Measurements from ENCODE around the gene SULT1C4. TPM values are rescaled to one million over a fixed set of nuclear protein-coding genes. Genes with fewer than 3 reads are reported as not detected.

Gene SULT1C4
- total RNA-seq, 1 donor: not detected

GRCh38 chr2:108417254-108417653 lies 39.5 kb downstream of the SULT1C4 start:
- Histone ChIP-seq H3K36me3 (ENCODE audit: insufficient read depth, low read length) (no peaks in the 10 kb centered on the region), H3K4me2 (ENCODE audit: insufficient read depth, low read length) (no peak overlapping the region), H3K4me1 (ENCODE audit: insufficient read depth, low read length) (peaks cover 5% of the 10 kb centered on the region), H4K20me1 (ENCODE audit: insufficient read depth, low read length) (no peaks in the 10 kb centered on the region), H3K27me3 (ENCODE audit: insufficient read depth, low read length) (no peaks in the 10 kb centered on the region), H3K79me2 (ENCODE audit: insufficient read depth, low read length) (no peaks in the 10 kb centered on the region), H2AFZ (ENCODE audit: low read length) (no peak overlapping the region), H3K27ac (ENCODE audit: low read depth, low read length) (no peak overlapping the region), H3K9me3 (ENCODE audit: low read depth, low read length) (no peaks in the 10 kb centered on the region), H3K4me3 (ENCODE audit: insufficient read depth, low read length) (no peak overlapping the region)
- no peak for DNase-seq (ENCODE audit: insufficient read length, low spot score, missing footprints)
- no peak for TF ChIP-seq CTCF (IDR thresholded peaks at IDR 0.05; ENCODE audit: extremely low read depth, low read depth, low read length)

- H3K4me2 ChIP-seq (ENCODE audit: insufficient read depth, low read length): no peak overlapping the region
- no peak overlapping the region for H2AFZ ChIP-seq (ENCODE audit: low read length)
- H3K4me3 ChIP-seq (ENCODE audit: insufficient read depth, low read length): no peak overlapping the region
- H3K9me3 ChIP-seq (ENCODE audit: low read depth, low read length): no peaks in the 10 kb centered on the region
- H3K36me3 ChIP-seq (ENCODE audit: insufficient read depth, low read length): no peaks in the 10 kb centered on the region
- no peak for TF ChIP-seq CTCF (IDR thresholded peaks at IDR 0.05; ENCODE audit: extremely low read depth, low read depth, low read length)
- H3K79me2 ChIP-seq (ENCODE audit: insufficient read depth, low read length): no peaks in the 10 kb centered on the region
- H3K4me1 ChIP-seq (ENCODE audit: insufficient read depth, low read length): peaks cover under 1% of the 10 kb centered on the region
- peaks cover 3% of the 10 kb centered on the region for H3K27me3 ChIP-seq (ENCODE audit: insufficient read depth, low read length)
- no peaks in the 10 kb centered on the region for H4K20me1 ChIP-seq (ENCODE audit: insufficient read depth, low read length)
- no peak for DNase-seq (ENCODE audit: insufficient read length, low spot score, missing footprints)
- no peak overlapping the region for H3K27ac ChIP-seq (ENCODE audit: low read depth, low read length)
Observed at GRCh38 chr2:108418416-108418815, 40.7 kb downstream of the SULT1C4 start.

- Histone ChIP-seq H3K79me2 (ENCODE audit: insufficient read depth, low read length) (no peaks in the 10 kb centered on the region), H3K27me3 (ENCODE audit: insufficient read depth, low read length) (peaks cover 3% of the 10 kb centered on the region), H3K27ac (ENCODE audit: low read depth, low read length) (no peak overlapping the region), H3K9me3 (ENCODE audit: low read depth, low read length) (no peaks in the 10 kb centered on the region), H3K36me3 (ENCODE audit: insufficient read depth, low read length) (no peaks in the 10 kb centered on the region), H4K20me1 (ENCODE audit: insufficient read depth, low read length) (no peaks in the 10 kb centered on the region), H3K4me2 (ENCODE audit: insufficient read depth, low read length) (no peak overlapping the region), H3K4me3 (ENCODE audit: insufficient read depth, low read length) (no peak overlapping the region), H2AFZ (ENCODE audit: low read length) (no peak overlapping the region), H3K4me1 (ENCODE audit: insufficient read depth, low read length) (no peaks in the 10 kb centered on the region)
- DNase-seq (ENCODE audit: insufficient read length, low spot score, missing footprints): no peak
- no peak for TF ChIP-seq CTCF (IDR thresholded peaks at IDR 0.05; ENCODE audit: extremely low read depth, low read depth, low read length)
Observed at GRCh38 chr2:108423067-108423466, 45.3 kb downstream of the SULT1C4 start.

GRCh38 chr2:108423502-108424251 lies 45.9 kb downstream of the SULT1C4 start:
- no peaks in the 10 kb centered on the region for H3K36me3 ChIP-seq (ENCODE audit: insufficient read depth, low read length)
- peak; percentile 47 for DNase-seq (ENCODE audit: insufficient read length, low spot score, missing footprints)

More at GRCh38 chr2:108423502-108424251, 45.9 kb downstream of the SULT1C4 start:
- Histone ChIP-seq H2AFZ (ENCODE audit: low read length) (no peak overlapping the region), H4K20me1 (ENCODE audit: insufficient read depth, low read length) (no peaks in the 10 kb centered on the region), H3K27me3 (ENCODE audit: insufficient read depth, low read length) (peaks cover 3% of the 10 kb centered on the region), H3K4me3 (ENCODE audit: insufficient read depth, low read length) (no peak overlapping the region), H3K27ac (ENCODE audit: low read depth, low read length) (no peak overlapping the region), H3K4me2 (ENCODE audit: insufficient read depth, low read length) (no peak overlapping the region), H3K9me3 (ENCODE audit: low read depth, low read length) (no peaks in the 10 kb centered on the region), H3K4me1 (ENCODE audit: insufficient read depth, low read length) (no peaks in the 10 kb centered on the region), H3K79me2 (ENCODE audit: insufficient read depth, low read length) (no peaks in the 10 kb centered on the region)
- TF ChIP-seq CTCF (IDR thresholded peaks at IDR 0.05; ENCODE audit: extremely low read depth, low read depth, low read length): no peak

All from osteoblast (primary cell).